Panc1 (cell line): ENCODE data around the gene CACNA1C. TPM values are rescaled to one million over a fixed set of nuclear protein-coding genes. Genes with fewer than 3 reads are reported as not detected.

Experiments used
- ATAC-seq: fragments of 200-7000 bp; cut with Tn5 transposase; 2 replicates; pipeline ENCODE4 v1.9.1; 2020; ENCODE audit warnings: mild to moderate bottlenecking, moderate library complexity
- BruUV-seq: library from RNA; stranded (reverse); fragments of 400-500 nt; replicated peaks from 2 replicates; lab custom pipeline; 2021; lab: Mats Ljungman, UMichigan
- CTCF ChIA-PET: fragments of 300-600 bp; sonication (Branson Sonifier 250); formaldehyde crosslinking; loops from one replicate; lab custom pipeline; 2022; ENCODE audit warnings: antibody characterized with exemption; lab: Charles Lee
- POLR2A ChIA-PET: fragments of 300-600 bp; sonication (Branson Sonifier 250); formaldehyde crosslinking; loops from one replicate; lab custom pipeline; 2022; ENCODE audit warnings: antibody characterized with exemption; lab: Charles Lee
- DNase-seq: peaks from one replicate; pipeline ENCODE4 v3.0.0-alpha.2; 2010; ENCODE audit warnings: low read depth, low spot score
- H3K27ac ChIP-seq: 2 replicates; pipeline ENCODE4 v1.5.1; 2011; ENCODE audit warnings: mild to moderate bottlenecking, low read length, inconsistent platforms
- H3K27me3 ChIP-seq: fragments of 200-500 bp; sonication (Bioruptor generic); 2 replicates; pipeline ENCODE4 v1.6.0; 2014; ENCODE audit warnings: low read length, inconsistent platforms; ENCODE audit not compliant: control insufficient read depth, insufficient read depth
- H3K36me3 ChIP-seq: fragments of 200-500 bp; sonication (Bioruptor generic); 2 replicates; pipeline ENCODE4 v1.5.1; 2014; ENCODE audit warnings: inconsistent platforms, mild to moderate bottlenecking, low read length, moderate library complexity; ENCODE audit not compliant: control insufficient read depth, insufficient read depth
- H3K4me1 ChIP-seq: 2 replicates; pipeline ENCODE4 v1.5.1; 2011; ENCODE audit warnings: inconsistent platforms, mild to moderate bottlenecking, low read length, moderate library complexity; ENCODE audit not compliant: control insufficient read depth, insufficient read depth
- H3K4me3 ChIP-seq, 2 experiments: 2 replicates each; pipeline ENCODE4 v1.5.1; 2011 to 2012; ENCODE audit warnings: low read depth in 2 of 2, low read length in 2 of 2, mild to moderate bottlenecking in 2 of 2, inconsistent platforms in 1 of 2, moderate library complexity in 1 of 2
- H3K9me3 ChIP-seq: fragments of 200-500 bp; sonication (Bioruptor generic); 2 replicates; pipeline ENCODE4 v1.5.1; 2014; ENCODE audit warnings: low read depth, mild to moderate bottlenecking, inconsistent platforms, low read length, moderate library complexity; ENCODE audit not compliant: control insufficient read depth, insufficient read depth
- POLR2AphosphoS5 ChIP-seq: IDR thresholded peaks from 2 replicates; pipeline ENCODE4 v1.6.1; 2012; ENCODE audit warnings: mild to moderate bottlenecking, low read depth, low read length, moderate library complexity
- SIN3A ChIP-seq: IDR thresholded peaks from 2 replicates; pipeline ENCODE4 v1.6.1; 2012; ENCODE audit warnings: low read depth, mild to moderate bottlenecking, low read length, moderate library complexity, borderline replicate concordance; ENCODE audit not compliant: insufficient read depth
- TCF7L2 ChIP-seq: IDR thresholded peaks from 2 replicates; pipeline ENCODE4 v1.6.1; 2011; ENCODE audit warnings: mild to moderate bottlenecking, low read depth, low read length, inconsistent platforms
- in situ Hi-C: cut with HindIII; loops from 2 replicates; pipeline ENCODE4 v1.10.0; 2016; ENCODE audit warnings: low sequenced_read_pairs, low pct_unique_long_range_greater_than_20kb
- intact Hi-C: fragments of 100-400 bp; cut with micrococcal nuclease; formaldehyde crosslinking; loops from one replicate; pipeline ENCODE4 v1.10.0; 2022; ENCODE audit not compliant: unreplicated experiment
- total RNA-seq: library from RNA; stranded (reverse); gene quantifications from one replicate; pipeline ENCODE4 v1.2.1, GENCODE V29; 2021; ENCODE audit not compliant: unreplicated experiment
- TF ChIP-seq, protein P1 (sequence below), 2 experiments: IDR thresholded peaks; 2 replicates each; pipeline ENCODE4 v1.6.1; 2011 to 2012; ENCODE audit warnings: low read depth in 2 of 2, control low read depth in 1 of 2, low read length in 1 of 2, mild to moderate bottlenecking in 1 of 2, moderate library complexity in 1 of 2; ENCODE audit not compliant: insufficient read depth in 1 of 2
- TF ChIP-seq, protein P2 (sequence below): fragments of 450-650 bp; IDR thresholded peaks from 2 replicates; pipeline ENCODE4 v1.5.1; 2017; ENCODE audit warnings: mild to moderate bottlenecking

Gene CACNA1C
- total RNA-seq, 1 experiment from 2014 or later: 0.03 TPM

DNA sequence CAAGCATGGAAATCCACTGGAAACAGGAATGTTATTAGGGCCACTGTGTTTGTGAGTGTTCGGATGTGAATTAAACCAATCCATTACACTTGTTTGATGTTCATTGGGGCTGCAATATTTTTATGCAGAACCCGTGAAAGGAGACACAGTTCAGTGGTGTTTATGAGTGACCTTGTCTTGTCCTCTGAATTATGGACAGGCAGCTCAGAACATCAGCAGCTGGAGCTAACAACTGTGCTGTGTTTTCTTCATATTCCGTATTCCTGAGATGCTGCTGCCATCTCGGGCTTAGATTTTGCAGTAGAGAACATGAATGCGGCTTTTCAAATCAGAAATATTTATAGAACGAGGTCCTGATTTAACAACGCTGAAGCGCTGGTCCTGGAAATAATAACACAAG lies 20.3 kb upstream of the CACNA1C start:
- Histone ChIP-seq H3K9me3 (no peaks in the 10 kb centered on the region), H3K36me3 (no peaks in the 10 kb centered on the region), H3K27me3 (peaks cover 22% of the 10 kb centered on the region), H3K27ac (no peak overlapping the region), H3K4me3 (no peak overlapping the region), H3K4me1 (no peaks in the 10 kb centered on the region; the same call in 1 of the 2 replicates)
- DNase-seq (no peak), ATAC-seq (no peak)
- intact Hi-C loops (no loop called here), in situ Hi-C loops (no loop called here)
- TF ChIP-seq TCF7L2 (no peak), POLR2AphosphoS5 (no peak), SIN3A (no peak)
- TF ChIP-seq, protein P1, sequence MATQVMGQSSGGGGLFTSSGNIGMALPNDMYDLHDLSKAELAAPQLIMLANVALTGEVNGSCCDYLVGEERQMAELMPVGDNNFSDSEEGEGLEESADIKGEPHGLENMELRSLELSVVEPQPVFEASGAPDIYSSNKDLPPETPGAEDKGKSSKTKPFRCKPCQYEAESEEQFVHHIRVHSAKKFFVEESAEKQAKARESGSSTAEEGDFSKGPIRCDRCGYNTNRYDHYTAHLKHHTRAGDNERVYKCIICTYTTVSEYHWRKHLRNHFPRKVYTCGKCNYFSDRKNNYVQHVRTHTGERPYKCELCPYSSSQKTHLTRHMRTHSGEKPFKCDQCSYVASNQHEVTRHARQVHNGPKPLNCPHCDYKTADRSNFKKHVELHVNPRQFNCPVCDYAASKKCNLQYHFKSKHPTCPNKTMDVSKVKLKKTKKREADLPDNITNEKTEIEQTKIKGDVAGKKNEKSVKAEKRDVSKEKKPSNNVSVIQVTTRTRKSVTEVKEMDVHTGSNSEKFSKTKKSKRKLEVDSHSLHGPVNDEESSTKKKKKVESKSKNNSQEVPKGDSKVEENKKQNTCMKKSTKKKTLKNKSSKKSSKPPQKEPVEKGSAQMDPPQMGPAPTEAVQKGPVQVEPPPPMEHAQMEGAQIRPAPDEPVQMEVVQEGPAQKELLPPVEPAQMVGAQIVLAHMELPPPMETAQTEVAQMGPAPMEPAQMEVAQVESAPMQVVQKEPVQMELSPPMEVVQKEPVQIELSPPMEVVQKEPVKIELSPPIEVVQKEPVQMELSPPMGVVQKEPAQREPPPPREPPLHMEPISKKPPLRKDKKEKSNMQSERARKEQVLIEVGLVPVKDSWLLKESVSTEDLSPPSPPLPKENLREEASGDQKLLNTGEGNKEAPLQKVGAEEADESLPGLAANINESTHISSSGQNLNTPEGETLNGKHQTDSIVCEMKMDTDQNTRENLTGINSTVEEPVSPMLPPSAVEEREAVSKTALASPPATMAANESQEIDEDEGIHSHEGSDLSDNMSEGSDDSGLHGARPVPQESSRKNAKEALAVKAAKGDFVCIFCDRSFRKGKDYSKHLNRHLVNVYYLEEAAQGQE (IDR thresholded peaks at IDR 0.05; ENCODE audit: insufficient read depth in 1 of 2, low read depth in 2 of 2, low read length in 1 of 2): no peak
- TF ChIP-seq, protein P2, sequence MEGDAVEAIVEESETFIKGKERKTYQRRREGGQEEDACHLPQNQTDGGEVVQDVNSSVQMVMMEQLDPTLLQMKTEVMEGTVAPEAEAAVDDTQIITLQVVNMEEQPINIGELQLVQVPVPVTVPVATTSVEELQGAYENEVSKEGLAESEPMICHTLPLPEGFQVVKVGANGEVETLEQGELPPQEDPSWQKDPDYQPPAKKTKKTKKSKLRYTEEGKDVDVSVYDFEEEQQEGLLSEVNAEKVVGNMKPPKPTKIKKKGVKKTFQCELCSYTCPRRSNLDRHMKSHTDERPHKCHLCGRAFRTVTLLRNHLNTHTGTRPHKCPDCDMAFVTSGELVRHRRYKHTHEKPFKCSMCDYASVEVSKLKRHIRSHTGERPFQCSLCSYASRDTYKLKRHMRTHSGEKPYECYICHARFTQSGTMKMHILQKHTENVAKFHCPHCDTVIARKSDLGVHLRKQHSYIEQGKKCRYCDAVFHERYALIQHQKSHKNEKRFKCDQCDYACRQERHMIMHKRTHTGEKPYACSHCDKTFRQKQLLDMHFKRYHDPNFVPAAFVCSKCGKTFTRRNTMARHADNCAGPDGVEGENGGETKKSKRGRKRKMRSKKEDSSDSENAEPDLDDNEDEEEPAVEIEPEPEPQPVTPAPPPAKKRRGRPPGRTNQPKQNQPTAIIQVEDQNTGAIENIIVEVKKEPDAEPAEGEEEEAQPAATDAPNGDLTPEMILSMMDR: no peak
- CTCF ChIA-PET: no interaction called here
- BruUV-seq: no TSS peak
- POLR2A ChIA-PET: no interaction called here

DNA sequence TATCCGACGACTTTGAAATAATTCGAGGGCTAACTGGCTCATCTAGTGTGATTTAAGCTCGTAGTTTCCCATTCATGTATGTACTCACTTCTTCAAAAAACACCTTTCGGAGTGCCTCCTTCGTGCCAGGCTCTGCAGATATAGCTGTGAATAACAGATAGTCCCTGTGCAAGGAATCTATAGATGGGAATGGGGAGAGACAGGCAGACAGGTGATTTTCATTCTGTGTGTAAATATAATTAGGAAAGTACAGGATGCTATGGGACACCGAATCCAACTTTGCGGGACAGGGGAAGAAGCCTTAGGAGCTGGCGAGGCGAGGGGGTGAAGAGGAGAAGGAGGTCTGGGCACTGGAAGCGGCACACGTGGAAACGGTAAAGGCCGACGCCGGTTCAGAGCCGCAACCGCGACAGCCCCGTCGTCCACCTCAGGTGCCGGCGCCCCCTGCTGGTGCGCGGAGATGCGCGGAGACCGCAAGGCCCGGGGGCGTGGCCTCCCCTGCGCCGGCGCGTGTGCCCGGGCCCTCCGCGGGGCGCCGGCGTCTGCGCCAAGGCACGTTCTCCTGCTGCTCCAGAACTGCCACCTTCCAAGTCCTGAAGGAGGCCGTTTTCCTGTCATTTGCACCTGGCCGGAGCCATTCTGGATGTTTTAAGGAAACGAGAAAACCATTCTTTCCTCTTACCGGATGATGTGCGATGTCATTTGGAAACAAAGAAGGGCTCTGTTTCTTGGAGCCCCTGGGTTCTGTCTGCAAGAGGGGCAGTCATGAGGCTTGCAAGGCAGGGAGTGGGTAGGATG lies 18.0 kb upstream of the CACNA1C start:
- Histone ChIP-seq H3K27me3 (peaks cover 31% of the 10 kb centered on the region), H3K4me1 (no peaks in the 10 kb centered on the region; the same call in 1 of the 2 replicates), H3K27ac (no peak overlapping the region), H3K36me3 (no peaks in the 10 kb centered on the region), H3K9me3 (no peaks in the 10 kb centered on the region), H3K4me3 (peak overlapping the region; percentile 32 to 56)
- TF ChIP-seq, protein P2: peak; percentile 94
- no peak for TF ChIP-seq SIN3A
- CTCF ChIA-PET: no interaction called here
- in situ Hi-C loops (no loop called here), intact Hi-C loops (no loop called here)
- DNase-seq: peak; percentile 4
- POLR2A ChIA-PET: no interaction called here
- ATAC-seq: peak; percentile 98
- no TSS peak for BruUV-seq
